HEK293 (cell line): ENCODE results near the gene ELOVL7.

Experiments
- BCL11A ChIP-seq: fragments of 450-650 bp; formaldehyde crosslinking; IDR thresholded peaks from 2 replicates; pipeline ENCODE4 v1.5.1; 2016; ENCODE audit warnings: low read depth, missing biosample characterization, missing genetic modification characterization
- KLF10 ChIP-seq: fragments of 450-650 bp; IDR thresholded peaks from 2 replicates; pipeline ENCODE4 v1.5.1; 2018; ENCODE audit warnings: missing biosample characterization, mild to moderate bottlenecking, missing genetic modification characterization
- PRDM10 ChIP-seq: fragments of 450-650 bp; formaldehyde crosslinking; IDR thresholded peaks from 2 replicates; pipeline ENCODE4 v1.5.1; 2016; ENCODE audit warnings: missing biosample characterization, missing genetic modification characterization
- ZBTB10 ChIP-seq: fragments of 450-650 bp; formaldehyde crosslinking; IDR thresholded peaks from 2 replicates; pipeline ENCODE4 v1.5.1; 2016; ENCODE audit warnings: missing biosample characterization, missing genetic modification characterization
- ZBTB26 ChIP-seq: fragments of 450-650 bp; formaldehyde crosslinking; optimal IDR thresholded peaks from 2 replicates; pipeline ENCODE3; 2016; ENCODE audit warnings: missing biosample characterization, mild to moderate bottlenecking, missing genetic modification characterization
- ZNF670 ChIP-seq: fragments of 450-650 bp; formaldehyde crosslinking; IDR thresholded peaks from 2 replicates; pipeline ENCODE4 v1.5.1; 2016; ENCODE audit warnings: missing biosample characterization, missing genetic modification characterization, low read depth
- ZNF785 ChIP-seq: fragments of 450-650 bp; formaldehyde crosslinking; IDR thresholded peaks from 2 replicates; pipeline ENCODE4 v1.5.1; 2016; ENCODE audit warnings: missing biosample characterization, missing genetic modification characterization

GRCh38 chr5:60836131-60836530 is 7.9 kb downstream of the ELOVL7 start:
- TF ChIP-seq PRDM10 (tag by site-specific recombination) (no peak), KLF10 (tag by site-specific recombination) (no peak), BCL11A (tag by site-specific recombination) (no peak), ZNF670 (tag by site-specific recombination) (no peak), ZBTB10 (tag by site-specific recombination) (no peak), ZBTB26 (tag by site-specific recombination) (no peak), ZNF785 (tag by site-specific recombination) (no peak)
